Activated CD8-positive, alpha-beta memory T cell treated with anti-CD3 and anti-CD28 coated beads, Interleukin-2, amount 10 ng/mL, durations not matched to agents 7 days and 5 days (primary cell): Measurements from ENCODE around the gene EMILIN2. TPM values are rescaled to one million over a fixed set of nuclear protein-coding genes. Genes with fewer than 3 reads are reported as not detected.
"Not testable (repeated sequence)": the region's sequence is repeated elsewhere in the genome, so short reads cannot be mapped to it uniquely, and the experiment has no call there.

Experiments used
- ATAC-seq: fragments of 150-1000 bp; cut with Tn5 transposase; one replicate; pipeline ENCODE4 v1.10.0; 2021; ENCODE audit warnings: moderate library complexity
- CTCF ChIA-PET: fragments of 350-600 bp; sonication (Branson Sonifier 250); formaldehyde crosslinking; loops from one replicate; lab custom pipeline; 2021; ENCODE audit warnings: antibody characterized with exemption; lab: Charles Lee
- DNase-seq: peaks from one replicate; pipeline ENCODE4 v3.0.0-alpha.2; 2020
- H3K27ac Mint-ChIP-seq: one replicate; pipeline ENCODE4 v1.8.0; 2021; ENCODE audit warnings: mild to moderate bottlenecking, mixed read lengths
- H3K27me3 Mint-ChIP-seq: one replicate; pipeline ENCODE4 v1.8.0; 2021; ENCODE audit warnings: mixed read lengths
- H3K36me3 Mint-ChIP-seq: one replicate; pipeline ENCODE4 v1.8.0; 2021; ENCODE audit warnings: mild to moderate bottlenecking, mixed read lengths
- H3K4me1 Mint-ChIP-seq: one replicate; pipeline ENCODE4 v1.8.0; 2021; ENCODE audit warnings: mixed read lengths
- H3K4me3 Mint-ChIP-seq: one replicate; pipeline ENCODE4 v1.8.0; 2021; ENCODE audit warnings: mild to moderate bottlenecking, moderate library complexity, mixed read lengths
- H3K9me3 Mint-ChIP-seq: one replicate; pipeline ENCODE4 v1.8.0; 2022; ENCODE audit warnings: low read depth, mixed read lengths
- total RNA-seq, 2 experiments: library from RNA; stranded (reverse); gene quantifications; one replicate each; pipeline ENCODE4 v1.2.3, GENCODE V29; 2021

EMILIN2 gene
- total RNA-seq, 2 experiments from 2014 or later, result 17.3 to 19.0 TPM

- ATAC-seq, result no peak
Observed at GRCh38 chr18:2851771-2852170, 5.0 kb downstream of the EMILIN2 start.

GRCh38 chr18:2852460-2852859, 5.7 kb downstream of the EMILIN2 start:
- H3K36me3 Mint-ChIP-seq, result not testable (repeated sequence)
- Mint-ChIP-seq H3K27me3 (peaks cover 43% of the 10 kb centered on the region), H3K4me1 (peaks cover 12% of the 10 kb centered on the region)

More at GRCh38 chr18:2851771-2852170, 5.0 kb downstream of the EMILIN2 start:
- Mint-ChIP-seq H3K27me3 (peaks cover 40% of the 10 kb centered on the region), H3K9me3 (no peaks in the 10 kb centered on the region), H3K4me3 (no peak overlapping the region), H3K36me3 (peaks cover 2% of the 10 kb centered on the region), H3K4me1 (peaks cover 12% of the 10 kb centered on the region), H3K27ac (no peak overlapping the region)
- DNase-seq, result no peak
- CTCF ChIA-PET, result no interaction called here

GRCh38 chr18:2853173-2853925, 6.5 kb downstream of the EMILIN2 start:
- Mint-ChIP-seq H3K27ac (no peak overlapping the region), H3K4me3 (no peak overlapping the region), H3K36me3 (peaks cover 2% of the 10 kb centered on the region), H3K27me3 (peaks cover 34% of the 10 kb centered on the region), H3K4me1 (peaks cover 5% of the 10 kb centered on the region), H3K9me3 (no peaks in the 10 kb centered on the region)
- no peak for DNase-seq
- no peak for ATAC-seq
- CTCF ChIA-PET, result no interaction called here

More at GRCh38 chr18:2852460-2852859, 5.7 kb downstream of the EMILIN2 start:
- H3K27ac Mint-ChIP-seq, ATAC-seq, H3K4me3 Mint-ChIP-seq, DNase-seq, H3K9me3 Mint-ChIP-seq, CTCF ChIA-PET: not testable (repeated sequence)

- Mint-ChIP-seq H3K27me3 (peaks cover 27% of the 10 kb centered on the region), H3K4me3 (no peak overlapping the region), H3K4me1 (peaks cover 1% of the 10 kb centered on the region), H3K27ac (no peak overlapping the region), H3K9me3 (no peaks in the 10 kb centered on the region), H3K36me3 (no peaks in the 10 kb centered on the region)
- CTCF ChIA-PET, result no interaction called here
- no peak for ATAC-seq
- DNase-seq, result no peak
Observed at GRCh38 chr18:2853926-2854664, 7.3 kb downstream of the EMILIN2 start.

GRCh38 chr18:2854875-2855274, 8.1 kb downstream of the EMILIN2 start:
- no peak for DNase-seq
- ATAC-seq, result no peak
- H3K4me3 Mint-ChIP-seq, result no peak overlapping the region
- peaks cover 26% of the 10 kb centered on the region for H3K27me3 Mint-ChIP-seq
- no peaks in the 10 kb centered on the region for H3K36me3 Mint-ChIP-seq
- CTCF ChIA-PET, result no interaction called here
- H3K9me3 Mint-ChIP-seq, result no peaks in the 10 kb centered on the region
- no peak overlapping the region for H3K27ac Mint-ChIP-seq
- H3K4me1 Mint-ChIP-seq, result peaks cover 1% of the 10 kb centered on the region

GRCh38 chr18:2855560-2856350, 8.9 kb downstream of the EMILIN2 start:
- Mint-ChIP-seq H3K4me1 (peaks cover 1% of the 10 kb centered on the region), H3K27ac (no peak overlapping the region), H3K4me3 (no peak overlapping the region), H3K9me3 (no peaks in the 10 kb centered on the region), H3K27me3 (peaks cover 23% of the 10 kb centered on the region), H3K36me3 (no peaks in the 10 kb centered on the region)
- DNase-seq (no peak), ATAC-seq (no peak)
- CTCF ChIA-PET, result no interaction called here

GRCh38 chr18:2856547-2857170, 9.9 kb downstream of the EMILIN2 start:
- ATAC-seq, result no peak
- no peak overlapping the region for H3K27ac Mint-ChIP-seq
- DNase-seq, result peak; percentile 23

GRCh38 chr18:2857491-2858131, 10.8 kb downstream of the EMILIN2 start:
- Mint-ChIP-seq H3K9me3 (no peaks in the 10 kb centered on the region), H3K4me3 (no peak overlapping the region)
- ATAC-seq, result no peak

More at GRCh38 chr18:2856547-2857170, 9.9 kb downstream of the EMILIN2 start:
- Mint-ChIP-seq H3K4me1 (peaks cover 1% of the 10 kb centered on the region), H3K36me3 (no peaks in the 10 kb centered on the region), H3K9me3 (no peaks in the 10 kb centered on the region), H3K4me3 (no peak overlapping the region), H3K27me3 (peaks cover 21% of the 10 kb centered on the region)
- CTCF ChIA-PET, result no interaction called here

GRCh38 chr18:2860397-2860796, 13.6 kb downstream of the EMILIN2 start:
- H3K9me3 Mint-ChIP-seq, H3K27ac Mint-ChIP-seq, H3K4me3 Mint-ChIP-seq, H3K4me1 Mint-ChIP-seq, DNase-seq, CTCF ChIA-PET, H3K36me3 Mint-ChIP-seq, ATAC-seq: not testable (repeated sequence)
- peaks cover 34% of the 10 kb centered on the region for H3K27me3 Mint-ChIP-seq

More at GRCh38 chr18:2857491-2858131, 10.8 kb downstream of the EMILIN2 start:
- peak; percentile 30 for DNase-seq
- Mint-ChIP-seq H3K36me3 (no peaks in the 10 kb centered on the region), H3K4me1 (peaks cover 1% of the 10 kb centered on the region), H3K27ac (no peak overlapping the region), H3K27me3 (peaks cover 29% of the 10 kb centered on the region)
- CTCF ChIA-PET, result no interaction called here

GRCh38 chr18:2863997-2864396, 17.2 kb downstream of the EMILIN2 start:
- H3K4me1 Mint-ChIP-seq, H3K27ac Mint-ChIP-seq, ATAC-seq, H3K36me3 Mint-ChIP-seq, DNase-seq, H3K9me3 Mint-ChIP-seq, CTCF ChIA-PET, H3K4me3 Mint-ChIP-seq: not testable (repeated sequence)
- peaks cover 28% of the 10 kb centered on the region for H3K27me3 Mint-ChIP-seq

- not testable (repeated sequence) for H3K4me1 Mint-ChIP-seq
- CTCF ChIA-PET, result interaction anchor here (1.2 kb wide), 1 partner anchor 19 kb away, joined by 3 read pairs; no protein-coding TSS in a partner anchor
- peaks cover 28% of the 10 kb centered on the region for H3K27me3 Mint-ChIP-seq
Observed at GRCh38 chr18:2866465-2866864, 19.7 kb downstream of the EMILIN2 start.

GRCh38 chr18:2869207-2869606, 22.4 kb downstream of the EMILIN2 start:
- H3K9me3 Mint-ChIP-seq, result no peaks in the 10 kb centered on the region
- CTCF ChIA-PET, result no interaction called here
- no peak overlapping the region for H3K4me3 Mint-ChIP-seq
- ATAC-seq, result no peak
- peaks cover 13% of the 10 kb centered on the region for H3K27me3 Mint-ChIP-seq
- no peak for DNase-seq
- no peaks in the 10 kb centered on the region for H3K36me3 Mint-ChIP-seq
- H3K27ac Mint-ChIP-seq, result no peak overlapping the region
- no peaks in the 10 kb centered on the region for H3K4me1 Mint-ChIP-seq

More at GRCh38 chr18:2866465-2866864, 19.7 kb downstream of the EMILIN2 start:
- not testable (repeated sequence) for DNase-seq, H3K27ac Mint-ChIP-seq, ATAC-seq, H3K9me3 Mint-ChIP-seq, H3K4me3 Mint-ChIP-seq, H3K36me3 Mint-ChIP-seq
